ENCODE measurements around the gene USP12.
A peak's percentile ranks its signal among the peaks of the same experiment; 100 is the strongest.

USP12 gene

GRCh38 chr13:27028683-27029480, 142.7 kb downstream of the USP12 start:
- no peak for DNase-seq

DNA sequence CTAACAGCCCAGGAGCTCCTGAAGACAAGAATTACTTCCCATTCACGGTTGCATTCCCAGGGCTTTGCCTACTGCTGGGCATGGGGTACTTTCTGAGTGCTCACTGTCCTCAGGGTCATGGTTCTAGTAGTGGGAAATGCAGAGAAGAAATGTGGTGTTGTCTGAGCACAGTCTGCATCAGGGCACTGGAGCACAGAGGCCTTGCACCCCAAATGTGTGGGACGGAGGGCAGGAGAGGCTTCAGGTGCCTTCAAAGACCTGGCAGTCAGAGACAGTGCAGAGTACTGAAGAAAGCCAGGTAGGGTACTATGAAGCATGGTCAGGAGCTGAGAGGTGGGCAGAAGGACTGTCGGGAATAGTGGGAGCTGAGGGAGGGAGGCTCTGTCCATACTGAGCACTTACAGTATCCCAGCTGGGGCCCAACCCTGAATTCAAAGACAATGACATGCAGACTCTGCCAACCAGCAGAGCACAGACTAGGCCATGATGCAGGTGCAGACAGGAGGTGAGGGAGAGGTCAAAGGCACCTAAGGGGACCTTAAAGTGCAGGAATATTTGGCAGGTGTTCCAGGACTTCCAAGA, 144.4 kb downstream of the USP12 start:
- DNase-seq, result no peak

DNA sequence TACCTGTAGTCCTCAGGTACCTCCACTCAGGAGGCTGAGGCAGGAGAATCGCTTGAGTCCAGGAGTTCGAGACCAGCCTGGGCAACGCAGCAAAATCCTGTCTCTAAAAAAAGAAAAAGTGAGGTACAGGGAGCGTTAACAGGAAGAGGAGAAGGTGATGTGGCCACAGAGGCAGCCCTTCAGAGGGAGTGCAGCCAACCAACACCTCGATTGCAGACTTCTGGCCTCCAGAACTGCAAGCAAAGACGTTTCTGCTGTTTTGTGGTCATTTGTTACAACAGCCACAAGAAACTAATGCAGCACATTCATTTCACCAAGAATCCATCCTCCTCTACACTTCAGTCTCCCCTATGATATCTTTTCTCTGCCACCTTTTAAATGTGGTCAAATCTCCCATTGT, 145.2 kb downstream of the USP12 start:
- no peak for DNase-seq

DNA sequence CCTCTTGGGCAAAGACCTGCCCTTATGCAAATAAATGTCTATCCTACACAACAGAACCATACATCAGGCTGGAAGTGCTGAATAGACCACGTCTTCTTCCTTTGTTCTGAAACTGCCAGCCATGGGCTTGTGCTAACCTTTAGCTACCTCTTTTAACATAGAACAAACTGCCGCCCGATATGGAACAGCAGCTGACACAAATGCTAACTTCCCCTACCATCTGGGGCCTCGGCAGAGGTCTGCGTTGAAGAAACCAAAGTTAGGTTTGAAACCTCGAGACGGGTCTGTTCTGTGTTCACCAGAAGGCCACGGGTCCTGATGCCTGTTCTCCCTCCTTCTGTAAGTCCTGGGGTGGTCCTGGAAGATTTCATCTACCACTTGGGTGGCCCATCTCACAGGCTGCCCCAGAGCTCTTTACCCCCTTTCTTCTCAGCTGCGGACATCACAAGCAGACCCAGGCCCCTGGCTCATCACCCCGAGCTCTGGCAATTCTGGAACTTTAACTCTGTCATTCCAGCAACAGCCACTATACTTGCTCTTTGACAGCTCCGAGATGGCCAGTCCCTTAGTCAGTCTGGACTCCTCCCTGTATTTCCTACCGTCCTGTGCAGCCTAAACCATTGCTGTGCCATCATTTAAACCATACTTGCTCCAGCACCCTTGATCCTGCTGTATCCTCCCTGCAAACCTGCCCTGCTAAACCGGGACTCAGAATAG, 146.7 kb downstream of the USP12 start:
- no peak for DNase-seq

- no peak for DNase-seq
Observed at GRCh38 chr13:27024074-27024461, 147.5 kb downstream of the USP12 start.

- DNase-seq, result no peak
Observed at GRCh38 chr13:27023385-27024073, 148.1 kb downstream of the USP12 start.

DNA sequence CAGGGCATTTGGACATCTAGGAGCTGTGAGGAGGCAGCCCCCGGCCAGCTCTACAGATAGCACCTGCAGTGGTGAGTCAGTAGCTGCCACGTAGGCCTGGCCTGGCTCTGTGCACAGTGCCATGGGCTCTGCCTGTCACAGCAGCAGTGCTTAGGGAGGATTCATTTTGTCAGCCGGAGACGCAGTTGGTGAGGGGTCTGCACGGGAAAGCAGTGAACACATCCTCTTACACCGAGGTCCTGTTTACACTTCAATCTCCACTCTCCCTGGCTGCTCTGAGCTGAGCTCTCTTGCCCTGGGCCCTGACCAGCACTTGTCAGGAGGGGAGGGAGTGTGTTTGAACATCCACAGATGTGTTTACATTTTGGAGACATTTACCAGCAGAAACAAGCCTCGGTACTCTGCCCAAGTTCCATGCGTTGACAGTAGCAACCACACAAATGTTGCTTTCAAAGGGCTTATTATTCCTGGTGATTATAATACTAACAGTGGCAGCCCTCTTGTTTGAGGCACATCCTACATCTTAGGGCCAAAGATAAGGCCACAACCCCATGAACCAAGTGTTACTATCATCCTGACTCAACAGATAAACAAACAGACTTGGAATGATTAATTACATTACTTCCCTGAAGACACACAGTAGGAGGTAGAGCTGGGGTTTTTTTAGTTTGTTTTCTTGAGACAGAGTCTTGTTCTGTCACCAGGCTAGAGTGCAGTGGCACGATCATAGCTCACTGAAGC, 148.9 kb downstream of the USP12 start:
- DNase-seq, result no peak

GRCh38 chr13:27020415-27020814, 151.2 kb downstream of the USP12 start:
- no peak for DNase-seq

- no peak for DNase-seq
Observed at GRCh38 chr13:27018882-27019281, 152.7 kb downstream of the USP12 start.

DNA sequence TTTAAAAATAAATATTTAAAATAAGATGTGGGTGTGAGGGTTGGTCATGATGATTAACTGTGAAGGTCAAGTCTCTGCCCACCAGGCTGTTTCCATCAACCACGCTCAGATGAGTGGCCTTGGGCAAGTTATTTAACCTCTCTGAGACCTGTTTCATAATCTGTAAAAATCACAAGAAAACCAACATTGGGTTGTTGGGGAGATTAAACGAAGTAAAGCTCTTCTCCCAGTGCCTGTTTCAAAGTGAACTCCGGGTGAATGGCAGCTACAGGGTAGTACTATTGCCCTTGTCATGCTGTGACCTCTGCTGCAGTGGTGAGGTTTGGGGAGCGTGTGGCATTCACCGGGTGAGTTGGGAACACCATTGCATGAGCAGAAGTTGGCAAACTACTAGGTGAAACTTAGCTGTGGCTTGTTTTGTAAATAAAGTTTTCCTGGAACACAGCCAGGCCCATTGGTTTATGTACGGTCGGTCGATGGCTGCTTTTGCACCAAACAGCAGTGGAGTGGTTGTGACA, 153.2 kb downstream of the USP12 start:
- DNase-seq, result peak; percentile 6 to 55

- no peak for DNase-seq
Observed at GRCh38 chr13:27016875-27017274, 154.7 kb downstream of the USP12 start.
